Raji (cell line): ENCODE data around the gene TANGO6.

Experiments used
- POLR2A ChIP-seq: IDR thresholded peaks from 2 replicates; pipeline ENCODE4 v1.6.1; 2011; ENCODE audit warnings: low read depth, low read length, control low read depth; ENCODE audit not compliant: insufficient read depth

Gene TANGO6

GRCh38 chr16:68857479-68857878, 14.1 kb downstream of the TANGO6 start:
- no peak for TF ChIP-seq POLR2A

GRCh38 chr16:68859828-68860227, 16.5 kb downstream of the TANGO6 start:
- TF ChIP-seq POLR2A: no peak

- no peak for TF ChIP-seq POLR2A
These were observed 17.9 kb downstream of the TANGO6 start for GRCh38 chr16:68860978-68861892.

GRCh38 chr16:68866933-68867332, 23.6 kb downstream of the TANGO6 start:
- no peak for TF ChIP-seq POLR2A

DNA sequence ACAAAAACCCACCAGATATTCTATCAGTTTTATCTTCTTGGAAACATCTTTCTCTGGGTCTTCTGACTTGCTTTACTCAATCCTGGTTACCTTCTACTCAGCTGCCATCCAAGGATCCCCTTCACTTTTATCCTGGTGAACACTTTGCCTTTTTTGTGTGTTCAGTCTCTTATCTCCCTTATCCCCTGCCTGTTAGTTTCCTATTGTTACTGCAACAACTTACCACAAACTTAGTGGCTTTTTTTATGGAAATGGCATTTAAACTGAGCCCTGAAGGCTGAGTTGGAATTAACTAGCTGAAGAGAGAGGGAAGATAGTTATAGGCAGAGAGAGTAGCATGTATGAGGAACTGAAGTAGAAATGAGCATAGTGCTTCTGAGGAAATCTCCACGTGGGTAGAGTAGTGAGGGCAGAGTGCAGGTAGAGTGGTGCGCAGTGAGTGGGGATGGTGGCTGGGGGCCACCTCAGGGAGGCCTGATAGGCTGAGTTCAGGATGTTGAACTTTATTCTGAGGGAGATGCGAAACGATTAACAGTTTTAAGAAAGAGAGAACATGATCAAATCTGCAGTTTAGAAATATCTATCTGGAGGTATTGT, 26.3 kb downstream of the TANGO6 start:
- TF ChIP-seq POLR2A: no peak

- TF ChIP-seq POLR2A: no peak
These were observed 30.5 kb downstream of the TANGO6 start for GRCh38 chr16:68873635-68874471.

- no peak for TF ChIP-seq POLR2A
These were observed 32.5 kb downstream of the TANGO6 start for GRCh38 chr16:68875871-68876270.

- TF ChIP-seq POLR2A: no peak
These were observed 40.4 kb downstream of the TANGO6 start for GRCh38 chr16:68883685-68884084.

DNA sequence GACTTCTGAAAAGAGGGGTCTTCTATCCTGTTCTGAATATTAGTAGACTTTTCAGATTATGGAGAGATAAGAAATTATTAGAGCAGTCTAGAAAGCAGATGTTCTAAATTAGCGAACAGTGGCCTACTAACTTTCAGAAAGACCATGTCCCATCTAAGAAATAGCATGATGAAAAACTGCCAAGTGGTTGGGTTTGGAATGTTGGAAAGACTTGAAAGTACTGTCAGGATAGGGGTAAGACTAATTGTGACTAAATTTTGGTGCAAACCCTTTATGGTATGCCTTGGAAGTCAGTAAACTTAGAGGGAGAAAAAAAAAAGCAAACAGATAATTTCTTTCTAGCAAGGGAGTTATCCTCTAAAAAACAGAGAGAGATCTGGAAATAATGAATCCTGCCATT, 41.1 kb downstream of the TANGO6 start:
- no peak for TF ChIP-seq POLR2A

- no peak for TF ChIP-seq POLR2A
These were observed 41.8 kb downstream of the TANGO6 start for GRCh38 chr16:68884861-68885720.

GRCh38 chr16:68887107-68887506, 43.8 kb downstream of the TANGO6 start:
- TF ChIP-seq POLR2A: no peak

- TF ChIP-seq POLR2A: no peak
These were observed 46.3 kb downstream of the TANGO6 start for GRCh38 chr16:68889508-68890150.

DNA sequence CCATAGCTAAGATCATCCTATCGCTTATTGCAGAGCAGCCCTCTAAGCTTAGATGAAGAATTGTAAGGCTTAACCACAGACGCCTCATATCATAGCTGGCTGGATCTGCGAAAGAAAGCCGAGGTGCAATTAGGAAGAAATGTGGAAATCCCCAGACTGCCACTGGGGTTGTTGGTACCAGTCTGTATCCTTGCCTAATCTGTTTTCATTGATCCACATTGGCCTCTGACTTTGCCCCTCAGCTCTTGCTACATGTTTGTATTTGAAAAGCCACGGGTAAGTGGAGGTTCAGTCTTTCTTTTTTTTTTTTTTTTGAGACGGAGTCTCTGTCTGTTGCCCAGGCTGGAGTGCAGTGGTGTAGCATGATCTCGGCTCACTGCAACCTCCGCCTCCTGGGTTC, 48.9 kb downstream of the TANGO6 start:
- no peak for TF ChIP-seq POLR2A

DNA sequence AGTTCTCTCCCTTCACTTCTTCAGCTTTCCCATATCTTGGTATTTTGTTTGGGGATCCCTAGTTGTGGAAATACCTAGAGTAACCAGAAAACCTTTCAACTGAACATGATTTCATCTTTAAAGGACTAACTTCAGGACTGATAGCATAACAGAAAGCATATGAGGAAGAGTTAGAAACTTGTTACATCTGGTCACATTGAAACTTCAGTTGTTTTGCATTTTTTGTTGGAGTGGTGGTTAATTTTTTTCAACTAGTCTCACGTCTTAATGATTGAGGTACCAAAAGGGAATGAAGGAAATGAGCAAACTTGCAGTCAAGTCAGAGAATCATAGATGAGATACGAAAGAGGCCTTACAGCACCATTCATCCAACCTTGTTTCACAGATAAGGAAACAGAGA, 49.6 kb downstream of the TANGO6 start:
- TF ChIP-seq POLR2A: no peak
